ENCODE measurements around the gene KLHDC8A. TPM values are rescaled to one million over a fixed set of nuclear protein-coding genes. Genes with fewer than 3 reads are reported as not detected.

Gene KLHDC8A
- total RNA-seq, 4 donors from 2014 or later: not detected

- TF ChIP-seq CTCF (IDR thresholded peaks at IDR 0.05; ENCODE audit: low read depth): no peak
Measured at GRCh38 chr1:205330150-205330549, 26.6 kb downstream of the KLHDC8A start.

- no peak for TF ChIP-seq CTCF (IDR thresholded peaks at IDR 0.05; ENCODE audit: low read depth)
Measured at GRCh38 chr1:205329719-205330118, 27.0 kb downstream of the KLHDC8A start.

GRCh38 chr1:205328476-205328875 is 28.2 kb downstream of the KLHDC8A start:
- no peak for TF ChIP-seq CTCF (IDR thresholded peaks at IDR 0.05; ENCODE audit: low read depth)

GRCh38 chr1:205326812-205327466 is 29.8 kb downstream of the KLHDC8A start:
- no peak for TF ChIP-seq CTCF (IDR thresholded peaks at IDR 0.05; ENCODE audit: low read depth)

- no peak for TF ChIP-seq CTCF (IDR thresholded peaks at IDR 0.05; ENCODE audit: low read depth)
Measured at GRCh38 chr1:205325334-205325884, 31.3 kb downstream of the KLHDC8A start.

- no peak for TF ChIP-seq CTCF (IDR thresholded peaks at IDR 0.05; ENCODE audit: low read depth)
Measured at GRCh38 chr1:205324781-205325180, 31.9 kb downstream of the KLHDC8A start.

GRCh38 chr1:205323794-205324193 is 32.9 kb downstream of the KLHDC8A start:
- no peak for TF ChIP-seq CTCF (IDR thresholded peaks at IDR 0.05; ENCODE audit: low read depth)

All from subcutaneous adipose tissue (tissue), 4 donors.